Ramos (cell line): ENCODE measurements around the gene PPARG.

Experiments used
- in situ Hi-C: fragments of 300-500 bp; cut with MboI; formaldehyde crosslinking; loops from one replicate; pipeline ENCODE4 v1.14.3; 2022; ENCODE audit warnings: low sequenced_read_pairs; ENCODE audit not compliant: unreplicated experiment

PPARG gene

DNA sequence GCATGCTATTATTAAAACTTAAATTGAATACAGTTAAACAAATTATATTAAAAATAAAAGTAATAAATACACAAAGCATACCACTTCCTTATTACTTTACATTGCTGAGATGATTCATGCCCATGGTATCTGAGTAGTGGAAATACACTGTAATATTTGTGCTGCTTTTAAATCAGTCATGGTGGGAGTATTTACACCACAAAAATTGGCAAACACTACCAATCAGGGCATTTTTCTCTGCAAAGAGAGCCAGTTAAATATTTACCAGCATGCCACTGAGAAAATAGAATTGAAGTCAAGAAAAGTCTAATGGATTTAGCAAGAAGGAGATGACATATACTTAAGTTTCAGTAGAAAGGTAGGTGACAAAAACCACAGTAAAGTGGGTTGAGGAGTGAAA, 19.6 kb downstream of the PPARG start:
- in situ Hi-C loops = no loop called here

DNA sequence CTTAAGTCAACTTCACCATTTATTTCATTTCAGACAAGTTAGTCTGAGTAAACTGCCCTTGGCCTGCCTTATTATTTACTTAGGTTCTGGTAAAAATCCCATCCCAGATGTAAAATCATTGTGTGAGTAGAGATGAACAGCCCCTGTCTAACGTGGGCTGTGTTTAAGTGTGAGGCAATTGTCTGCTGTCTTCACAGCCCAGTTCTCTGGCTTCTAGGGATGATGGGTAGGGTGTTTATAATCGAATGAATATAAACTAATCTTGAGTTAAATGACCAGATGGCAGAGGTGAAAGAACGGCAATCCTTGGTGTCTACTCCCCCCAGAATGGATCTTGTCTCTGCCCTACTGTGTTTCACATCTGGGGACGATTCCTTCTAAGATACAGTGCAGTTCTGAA, 20.8 kb downstream of the PPARG start:
- in situ Hi-C loops = no loop called here

DNA sequence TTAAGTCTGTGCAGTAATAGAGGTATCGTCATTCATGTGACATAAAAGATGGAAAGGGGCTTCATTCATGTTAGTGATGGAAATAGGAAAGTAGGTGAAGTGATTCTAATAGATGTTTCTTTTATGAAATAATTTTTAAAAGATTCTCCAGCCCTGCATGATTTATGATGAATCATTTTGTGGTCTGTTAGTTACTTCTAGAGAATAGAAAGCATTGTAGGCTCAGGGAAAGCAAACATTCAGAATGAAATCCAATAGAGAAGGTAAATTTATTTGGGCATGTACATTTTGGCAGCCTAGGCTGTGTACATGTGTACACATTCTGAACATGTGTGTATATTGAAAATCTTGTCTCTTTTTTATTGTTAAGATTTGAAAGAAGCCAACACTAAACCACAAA, 23.1 kb downstream of the PPARG start:
- in situ Hi-C loops = no loop called here

DNA sequence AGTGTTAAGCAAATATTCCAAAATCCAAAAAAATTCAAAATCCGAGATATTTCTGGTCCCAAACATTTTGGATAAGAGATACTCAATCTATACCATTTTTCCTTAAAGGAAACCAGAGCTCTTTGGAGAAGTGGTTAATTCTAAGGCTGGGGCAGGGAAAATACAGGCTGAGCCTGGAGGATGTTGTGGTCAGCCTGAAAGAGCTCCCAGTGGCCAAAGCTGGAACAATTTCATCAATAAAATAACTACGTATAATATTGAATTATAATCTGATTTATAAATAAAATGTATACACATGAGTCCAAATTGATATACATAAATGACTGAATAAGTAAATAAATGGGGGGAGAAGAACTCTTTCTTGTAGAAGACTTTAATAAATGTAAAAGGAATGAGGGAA, 24.6 kb downstream of the PPARG start:
- in situ Hi-C loops = no loop called here

GRCh38 chr3:12316253-12316652, 27.4 kb downstream of the PPARG start:
- in situ Hi-C loops = no loop called here

DNA sequence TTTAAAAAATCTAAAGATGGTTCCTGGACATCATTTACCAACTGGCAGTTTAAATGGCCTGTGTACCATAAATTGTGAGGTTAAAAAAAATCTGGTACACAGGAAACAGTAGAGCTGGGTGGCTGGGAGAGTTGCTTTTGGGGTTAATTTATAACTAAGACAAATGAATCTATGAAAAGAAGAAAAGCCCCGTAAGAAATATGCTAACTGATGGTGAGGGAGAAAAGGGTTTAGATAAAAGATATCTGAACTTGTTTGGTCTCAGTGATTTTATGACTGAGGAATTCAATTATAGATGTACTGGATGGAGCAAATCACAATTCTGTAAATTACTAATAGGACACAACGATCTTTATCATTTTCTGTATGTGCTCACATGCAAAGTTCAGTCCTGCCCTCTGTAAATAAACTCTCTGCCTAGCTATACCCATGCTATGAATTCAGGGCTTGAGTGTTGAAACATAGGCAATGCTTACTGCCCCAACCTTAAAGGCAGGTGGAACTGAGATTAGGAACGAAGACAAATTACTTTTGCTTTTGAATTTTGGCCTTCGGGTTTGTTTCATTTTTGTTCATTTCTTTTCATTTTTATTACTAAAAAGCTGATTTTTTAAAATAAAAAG, 28.0 kb downstream of the PPARG start:
- in situ Hi-C loops = no loop called here

DNA sequence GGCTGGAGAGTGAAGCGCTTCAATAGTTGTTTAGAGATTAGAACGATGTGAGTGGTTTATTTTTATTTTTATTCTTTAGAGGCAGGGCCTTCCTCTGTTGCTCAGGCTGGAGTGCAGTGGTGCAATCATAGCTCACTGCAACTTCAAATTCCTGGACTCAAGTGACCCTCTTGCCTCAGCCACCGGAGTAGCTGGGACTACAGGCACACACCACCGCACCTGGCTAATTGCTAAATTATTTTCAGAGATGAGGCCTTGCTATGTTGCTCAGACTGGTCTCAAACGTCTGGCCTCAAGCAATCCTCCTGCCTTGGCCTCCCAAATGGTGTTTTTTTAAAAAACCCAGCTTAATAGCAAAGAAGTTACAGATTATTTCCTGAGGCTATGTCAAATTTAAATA, 29.0 kb downstream of the PPARG start:
- in situ Hi-C loops = no loop called here

- in situ Hi-C loops = no loop called here
Observed at GRCh38 chr3:12318758-12319621, 30.1 kb downstream of the PPARG start.

- in situ Hi-C loops = no loop called here
Observed at GRCh38 chr3:12321015-12321414, 32.1 kb downstream of the PPARG start.

- in situ Hi-C loops = no loop called here
Observed at GRCh38 chr3:12323237-12323636, 34.4 kb downstream of the PPARG start.

- in situ Hi-C loops = no loop called here
Observed at GRCh38 chr3:12325586-12326515, 37.0 kb downstream of the PPARG start.

- in situ Hi-C loops = no loop called here
Observed at GRCh38 chr3:12327021-12327420, 38.2 kb downstream of the PPARG start.

DNA sequence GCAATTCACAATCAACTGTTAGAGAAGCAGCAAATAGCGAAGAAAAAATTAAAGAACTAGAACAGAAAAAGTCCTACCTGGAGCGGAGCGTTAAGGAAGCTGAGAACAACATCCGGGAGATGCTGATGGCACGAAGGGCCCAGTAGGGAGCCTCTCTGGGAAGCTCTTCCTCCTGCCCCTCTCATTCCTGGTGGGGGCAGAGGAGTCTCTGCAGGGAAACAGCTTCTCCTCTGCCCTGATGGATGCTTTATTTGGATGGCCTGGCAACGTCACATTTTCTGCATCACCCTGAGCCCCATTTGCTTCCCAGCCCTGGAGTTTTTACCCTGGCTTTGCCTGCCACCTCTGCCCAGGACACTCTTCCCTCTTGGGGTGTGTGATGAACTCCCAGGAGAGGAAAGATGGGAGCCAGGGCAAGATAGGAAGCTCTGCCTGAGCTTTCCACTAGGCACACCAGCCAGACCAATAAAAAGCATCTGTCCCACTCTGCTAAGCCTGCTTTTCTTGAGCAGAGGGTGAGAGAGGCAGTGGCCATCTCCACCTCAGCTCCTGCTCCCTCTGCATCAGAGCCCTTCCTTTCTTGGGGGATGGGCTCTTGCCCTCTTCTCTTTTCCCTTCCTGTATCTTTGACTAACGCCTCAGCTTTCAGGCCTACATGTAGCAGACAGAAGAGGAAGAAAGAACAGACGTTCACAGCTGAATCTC, 39.4 kb downstream of the PPARG start:
- in situ Hi-C loops = no loop called here

DNA sequence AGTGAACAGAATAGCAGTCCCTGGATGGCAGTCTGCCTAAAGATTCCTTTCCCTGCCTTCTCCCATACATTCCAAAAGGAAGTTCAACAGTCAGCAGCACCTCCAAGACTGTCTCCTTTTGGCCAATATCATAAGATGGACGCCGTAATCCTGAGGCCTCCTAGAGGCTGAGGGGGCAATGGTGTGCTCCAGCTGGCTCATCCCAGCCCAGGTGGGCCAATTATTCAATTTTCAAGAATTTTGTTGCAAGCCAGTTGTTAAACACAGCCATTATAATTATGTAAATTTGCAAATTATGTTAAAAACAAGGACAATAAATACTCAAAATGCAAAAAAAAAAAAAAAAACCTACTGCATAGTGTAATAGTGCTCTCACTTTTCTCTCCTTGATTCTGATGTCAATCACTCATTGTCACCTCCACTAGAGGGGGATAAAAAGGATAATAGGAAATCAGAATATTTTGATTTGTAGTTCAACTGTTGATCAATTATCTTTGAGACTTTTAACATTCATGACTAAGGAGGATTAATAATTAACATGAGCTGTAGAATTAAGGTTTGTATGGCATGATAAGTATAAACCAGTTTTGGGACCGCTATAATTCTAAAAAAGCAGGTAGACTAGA, 40.1 kb downstream of the PPARG start:
- in situ Hi-C loops = no loop called here

DNA sequence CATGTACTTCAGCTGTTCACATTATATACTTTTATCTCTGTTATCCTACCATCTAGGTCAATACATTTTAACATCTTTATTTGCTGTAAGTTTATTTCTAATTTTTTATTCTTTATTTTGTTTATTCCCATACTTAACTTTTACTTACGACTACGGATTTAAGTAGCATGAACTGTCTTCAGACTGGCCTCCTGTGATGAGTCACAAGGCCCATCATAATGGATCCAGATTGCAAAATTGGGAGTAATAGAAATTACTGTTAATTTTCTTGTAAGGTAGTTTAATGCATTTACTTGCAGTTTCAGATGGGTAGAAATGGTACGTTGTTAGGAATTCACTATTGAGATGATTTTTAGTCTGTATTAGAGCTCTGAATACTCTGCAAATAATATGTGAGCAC, 45.9 kb downstream of the PPARG start:
- in situ Hi-C loops = no loop called here

GRCh38 chr3:12335421-12335820, 46.6 kb downstream of the PPARG start:
- in situ Hi-C loops = no loop called here

GRCh38 chr3:12336099-12336498, 47.2 kb downstream of the PPARG start:
- in situ Hi-C loops = no loop called here

DNA sequence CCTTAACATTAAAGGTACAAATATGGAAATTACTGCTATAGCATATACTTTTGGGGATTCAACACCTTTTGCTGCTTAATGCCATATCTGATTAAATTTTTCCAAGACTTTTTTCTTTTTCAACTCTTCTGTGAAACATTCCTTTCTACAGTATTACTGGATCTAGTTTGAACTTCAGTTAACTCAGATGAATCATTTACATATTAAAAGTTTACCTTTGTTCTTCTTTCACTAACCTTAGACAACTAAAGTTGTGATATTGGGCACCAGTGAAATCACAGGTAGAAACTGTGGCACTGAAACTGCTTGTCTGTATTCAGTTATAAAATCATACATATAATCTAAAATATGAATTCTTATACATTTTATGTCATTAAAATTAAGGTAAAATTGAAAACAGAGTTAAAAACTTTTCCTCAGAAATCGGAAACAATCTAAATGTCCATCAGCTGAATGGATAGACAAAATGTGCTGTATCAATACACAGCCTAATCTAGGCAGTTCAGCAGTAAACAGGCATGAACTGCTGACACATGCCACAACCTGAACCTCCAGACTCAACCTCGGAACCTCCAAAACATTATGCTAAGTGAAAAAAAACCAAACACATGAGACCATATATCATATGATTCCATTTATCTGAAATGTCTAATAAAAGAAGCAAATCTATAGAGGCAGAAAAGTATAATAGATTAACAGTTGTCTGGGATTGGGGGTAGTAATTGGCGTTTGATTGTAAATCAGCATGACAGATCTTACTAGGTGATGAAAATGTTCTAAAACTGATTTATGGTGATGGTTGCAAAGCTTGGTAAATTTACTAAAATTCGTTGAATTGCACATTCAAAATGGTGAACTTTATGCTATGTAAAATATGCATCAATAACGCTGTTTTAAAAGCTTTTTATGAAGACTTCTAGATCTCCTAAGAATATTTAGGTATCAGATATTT, 50.0 kb downstream of the PPARG start:
- in situ Hi-C loops = no loop called here
